Measurements from ENCODE around the gene KIF22. TPM values are rescaled to one million over a fixed set of nuclear protein-coding genes. Genes with fewer than 3 reads are reported as not detected.
"Not testable (repeated sequence)": the region's sequence is repeated elsewhere in the genome, so short reads cannot be mapped to it uniquely, and the experiment has no call there.

Gene KIF22
- total RNA-seq, 1 experiment from 2014 or later = 134 TPM

DNA sequence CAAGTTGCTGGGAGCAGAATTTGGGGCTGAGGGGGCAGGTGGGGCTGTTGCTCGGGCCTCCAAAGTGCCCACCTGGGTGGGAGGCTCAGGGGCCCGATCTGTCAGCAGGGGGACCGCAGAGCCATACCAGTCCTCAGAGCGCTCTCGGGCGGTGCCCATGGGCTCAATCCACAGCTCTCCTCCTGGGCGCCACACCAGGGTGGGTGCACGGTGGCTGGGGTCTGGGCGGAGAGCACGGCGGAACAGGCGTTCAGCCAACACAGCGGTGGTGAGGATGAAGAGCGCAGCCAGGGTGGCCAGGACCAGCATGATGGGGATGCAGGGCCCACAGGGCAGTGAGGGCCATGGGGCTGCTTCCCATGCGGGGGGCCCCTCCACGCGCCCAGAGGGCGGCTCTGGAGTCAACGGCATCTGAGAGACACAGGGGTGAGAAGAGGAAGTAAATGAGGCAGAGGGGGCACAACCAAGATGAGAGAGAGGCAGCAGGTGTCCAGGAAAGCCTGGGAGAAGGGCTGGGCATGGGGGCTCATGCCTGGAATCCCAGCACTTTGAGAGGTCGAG is 45.9 kb upstream of the KIF22 start:
- no TSS peak for BruUV-seq (replicated peaks)
- CTCF ChIA-PET = no interaction called here
- H3K4me1 Mint-ChIP-seq (ENCODE audit: low read depth, unreplicated experiment) = no peaks in the 10 kb centered on the region
- no peak overlapping the region for H3K4me3 Mint-ChIP-seq (ENCODE audit: low read depth, unreplicated experiment)
- intact Hi-C loops (cut with micrococcal nuclease; ENCODE audit: unreplicated experiment) = no loop called here
- TF ChIP-seq, protein P1, sequence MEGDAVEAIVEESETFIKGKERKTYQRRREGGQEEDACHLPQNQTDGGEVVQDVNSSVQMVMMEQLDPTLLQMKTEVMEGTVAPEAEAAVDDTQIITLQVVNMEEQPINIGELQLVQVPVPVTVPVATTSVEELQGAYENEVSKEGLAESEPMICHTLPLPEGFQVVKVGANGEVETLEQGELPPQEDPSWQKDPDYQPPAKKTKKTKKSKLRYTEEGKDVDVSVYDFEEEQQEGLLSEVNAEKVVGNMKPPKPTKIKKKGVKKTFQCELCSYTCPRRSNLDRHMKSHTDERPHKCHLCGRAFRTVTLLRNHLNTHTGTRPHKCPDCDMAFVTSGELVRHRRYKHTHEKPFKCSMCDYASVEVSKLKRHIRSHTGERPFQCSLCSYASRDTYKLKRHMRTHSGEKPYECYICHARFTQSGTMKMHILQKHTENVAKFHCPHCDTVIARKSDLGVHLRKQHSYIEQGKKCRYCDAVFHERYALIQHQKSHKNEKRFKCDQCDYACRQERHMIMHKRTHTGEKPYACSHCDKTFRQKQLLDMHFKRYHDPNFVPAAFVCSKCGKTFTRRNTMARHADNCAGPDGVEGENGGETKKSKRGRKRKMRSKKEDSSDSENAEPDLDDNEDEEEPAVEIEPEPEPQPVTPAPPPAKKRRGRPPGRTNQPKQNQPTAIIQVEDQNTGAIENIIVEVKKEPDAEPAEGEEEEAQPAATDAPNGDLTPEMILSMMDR (IDR thresholded peaks at IDR 0.05; ENCODE audit: unreplicated experiment) = no peak
- H3K27ac Mint-ChIP-seq (ENCODE audit: unreplicated experiment) = no peak overlapping the region
- no peak for DNase-seq
- H3K36me3 Mint-ChIP-seq (ENCODE audit: insufficient read depth, unreplicated experiment) = no peaks in the 10 kb centered on the region
- H3K9me3 Mint-ChIP-seq (ENCODE audit: low read depth, unreplicated experiment) = no peaks in the 10 kb centered on the region
- H3K27me3 Mint-ChIP-seq (ENCODE audit: unreplicated experiment) = peaks cover 10% of the 10 kb centered on the region

DNA sequence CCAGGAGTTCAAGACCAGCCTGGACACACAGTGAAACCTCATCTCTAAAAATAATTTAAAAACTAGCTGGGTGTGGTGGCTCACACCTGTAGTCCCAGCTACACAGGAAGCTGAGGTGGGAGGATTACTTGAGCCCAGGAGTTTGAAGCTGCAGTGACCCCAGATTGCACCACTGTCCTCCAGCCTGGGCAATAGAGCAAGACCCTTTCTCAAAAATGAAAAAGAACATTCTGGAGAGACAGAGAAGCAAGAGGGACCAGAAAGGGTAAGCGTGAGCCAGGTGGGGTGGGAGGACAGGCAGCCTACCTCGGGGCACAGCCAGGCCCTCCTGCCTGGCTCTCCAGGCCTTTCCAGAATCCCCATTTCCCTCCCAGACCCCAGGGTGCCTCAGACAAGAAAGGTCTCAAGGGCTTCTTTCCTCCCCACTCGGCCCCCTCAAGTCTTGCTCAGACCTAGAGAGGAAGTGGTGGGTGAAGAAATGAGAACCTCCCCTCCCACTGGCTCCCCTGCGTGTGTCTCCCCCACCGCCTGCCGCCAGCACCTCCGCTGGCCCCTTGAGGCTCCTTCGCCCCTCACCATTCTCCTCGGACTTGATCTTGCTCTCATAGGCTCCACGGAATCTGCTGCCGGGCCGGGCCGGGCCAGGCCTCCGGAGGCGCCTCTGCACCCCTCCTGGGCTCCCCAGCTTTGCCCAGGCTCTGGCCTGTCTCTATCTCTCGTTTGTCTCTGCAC is 45.3 kb upstream of the KIF22 start:
- no peak overlapping the region for H3K27ac Mint-ChIP-seq (ENCODE audit: unreplicated experiment)

DNA sequence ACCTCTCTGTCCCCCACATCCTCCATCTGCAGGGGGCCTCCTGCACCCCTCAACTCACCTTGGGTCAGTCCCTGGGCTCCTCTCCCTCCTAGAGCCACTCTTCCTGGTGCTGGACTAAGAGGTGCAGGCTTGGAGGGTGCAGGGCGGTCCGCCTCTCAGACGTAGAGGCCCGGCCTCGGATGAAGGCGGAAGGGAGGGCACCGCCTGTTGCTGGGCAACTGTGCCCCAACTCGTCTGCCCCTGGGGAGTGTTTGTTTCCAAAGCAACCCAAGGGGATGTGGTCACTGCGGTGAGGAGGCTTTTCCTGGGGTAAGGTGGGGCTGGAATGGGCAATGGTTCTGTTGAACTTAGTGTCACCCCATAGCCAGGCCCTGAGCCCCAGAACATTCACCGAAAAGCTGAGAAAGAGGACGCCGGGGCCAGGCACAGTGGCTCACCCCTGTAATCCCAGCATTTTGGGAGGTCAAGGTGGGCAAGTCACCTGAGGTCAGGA is 44.7 kb upstream of the KIF22 start, which contains the start of gene C16orf54:
C16orf54 (minus strand) TSS at position 138 of the 493 bp plus-strand sequence. CDS start 1,039 bp downstream, outside the sequence.
- CTCF ChIA-PET = no interaction called here
- DNase-seq = no peak
- BruUV-seq (replicated peaks) = no TSS peak

More for the DNA sequence above, 45.3 kb upstream of the KIF22 start:
- no peak for DNase-seq
- no peaks in the 10 kb centered on the region for H3K4me1 Mint-ChIP-seq (ENCODE audit: low read depth, unreplicated experiment)
- H3K9me3 Mint-ChIP-seq (ENCODE audit: low read depth, unreplicated experiment) = no peaks in the 10 kb centered on the region
- H3K4me3 Mint-ChIP-seq (ENCODE audit: low read depth, unreplicated experiment) = no peak overlapping the region
- CTCF ChIA-PET = no interaction called here
- intact Hi-C loops (cut with micrococcal nuclease; ENCODE audit: unreplicated experiment) = no loop called here
- H3K27me3 Mint-ChIP-seq (ENCODE audit: unreplicated experiment) = peaks cover 10% of the 10 kb centered on the region
- no peaks in the 10 kb centered on the region for H3K36me3 Mint-ChIP-seq (ENCODE audit: insufficient read depth, unreplicated experiment)
- no TSS peak for BruUV-seq (replicated peaks)
- TF ChIP-seq, protein P1 (IDR thresholded peaks at IDR 0.05; ENCODE audit: unreplicated experiment) = no peak

DNA sequence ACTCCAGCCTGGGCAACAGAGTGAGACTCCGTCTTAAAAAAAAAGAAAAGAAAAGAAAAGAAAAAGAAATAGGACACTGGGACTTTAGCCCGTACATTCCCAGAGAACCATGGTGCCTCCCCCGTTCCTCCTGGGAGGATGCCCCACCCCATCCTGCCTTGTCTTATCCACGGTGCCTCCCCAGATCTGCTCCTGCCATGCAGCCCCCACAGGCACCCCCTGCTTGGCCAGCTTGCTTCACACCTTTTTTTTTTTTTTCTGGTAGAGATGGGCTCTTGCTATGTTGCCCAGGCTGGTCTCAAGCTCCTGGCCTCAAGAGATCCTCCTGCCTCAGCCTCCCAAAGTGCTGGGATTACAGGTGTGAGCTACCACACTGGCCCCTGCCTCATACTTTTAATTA is 44.0 kb upstream of the KIF22 start:
- BruUV-seq (replicated peaks); intact Hi-C loops (cut with micrococcal nuclease; ENCODE audit: unreplicated experiment); CTCF ChIA-PET; H3K36me3 Mint-ChIP-seq (ENCODE audit: insufficient read depth, unreplicated experiment); H3K4me3 Mint-ChIP-seq (ENCODE audit: low read depth, unreplicated experiment); H3K4me1 Mint-ChIP-seq (ENCODE audit: low read depth, unreplicated experiment); H3K27ac Mint-ChIP-seq (ENCODE audit: unreplicated experiment); DNase-seq; H3K9me3 Mint-ChIP-seq (ENCODE audit: low read depth, unreplicated experiment): not testable (repeated sequence)
- peaks cover 10% of the 10 kb centered on the region for H3K27me3 Mint-ChIP-seq (ENCODE audit: unreplicated experiment)

More for the DNA sequence above, 44.7 kb upstream of the KIF22 start, which contains the start of gene C16orf54:
- no peaks in the 10 kb centered on the region for H3K9me3 Mint-ChIP-seq (ENCODE audit: low read depth, unreplicated experiment)
- TF ChIP-seq, protein P1 (IDR thresholded peaks at IDR 0.05; ENCODE audit: unreplicated experiment) = no peak
- H3K27ac Mint-ChIP-seq (ENCODE audit: unreplicated experiment) = no peak within 1 kb of the TSS
- H3K27me3 Mint-ChIP-seq (ENCODE audit: unreplicated experiment) = peaks cover 10% of the 10 kb centered on the region
- intact Hi-C loops (cut with micrococcal nuclease; ENCODE audit: unreplicated experiment) = no loop called here
- H3K4me1 Mint-ChIP-seq (ENCODE audit: low read depth, unreplicated experiment) = no peaks in the 10 kb centered on the region
- no peak within 1 kb of the TSS for H3K4me3 Mint-ChIP-seq (ENCODE audit: low read depth, unreplicated experiment)
- no peaks in the 10 kb centered on the region for H3K36me3 Mint-ChIP-seq (ENCODE audit: insufficient read depth, unreplicated experiment)

Data from Calu3 (cell line).